ENCODE data around the gene VCAM1.

The VCAM1 gene

GRCh38 chr1:100720751-100721150 lies 1.2 kb downstream of the VCAM1 start:
- POLR2A ChIA-PET (ENCODE audit: low non-redundant PET) = no interaction called here
- CTCF ChIA-PET = no interaction called here
- no peak for TF ChIP-seq CTCF (conservative IDR thresholded peaks at IDR 0.05; ENCODE audit: low read depth)
- H3K27ac ChIP-seq = no peak overlapping the region
- DNase-seq (ENCODE audit: low spot score) = no peak

- no peak for TF ChIP-seq CTCF (conservative IDR thresholded peaks at IDR 0.05; ENCODE audit: low read depth)
- no peak overlapping the region for H3K27ac ChIP-seq
- POLR2A ChIA-PET (ENCODE audit: low non-redundant PET) = no interaction called here
- DNase-seq (ENCODE audit: low spot score) = no peak
- CTCF ChIA-PET = interaction anchor here (0.6 to 0.8 kb wide), 2 partner anchors 64 to 78 kb away, joined by 3 read pairs; no protein-coding TSS in a partner anchor
Measured at GRCh38 chr1:100721526-100722207, 2.1 kb downstream of the VCAM1 start.

- ChIA-PET POLR2A (ENCODE audit: low non-redundant PET) (no interaction called here), CTCF (interaction anchor here (0.8 kb wide), 1 partner anchor 78 kb away, joined by 3 read pairs; no protein-coding TSS in a partner anchor)
- DNase-seq (ENCODE audit: low spot score) = no peak
- TF ChIP-seq CTCF (conservative IDR thresholded peaks at IDR 0.05; ENCODE audit: low read depth) = no peak
- H3K27ac ChIP-seq = no peak overlapping the region
Measured at GRCh38 chr1:100722221-100722620, 2.7 kb downstream of the VCAM1 start.

GRCh38 chr1:100724281-100724680 lies 4.7 kb downstream of the VCAM1 start:
- CTCF ChIA-PET = no interaction called here
- POLR2A ChIA-PET (ENCODE audit: low non-redundant PET) = no interaction called here
- no peak overlapping the region for H3K27ac ChIP-seq
- no peak for DNase-seq (ENCODE audit: low spot score)
- no peak for TF ChIP-seq CTCF (conservative IDR thresholded peaks at IDR 0.05; ENCODE audit: low read depth)

- ChIA-PET CTCF (no interaction called here), POLR2A (ENCODE audit: low non-redundant PET) (no interaction called here)
- no peak overlapping the region for H3K27ac ChIP-seq
- no peak for DNase-seq (ENCODE audit: low spot score)
- no peak for TF ChIP-seq CTCF (conservative IDR thresholded peaks at IDR 0.05; ENCODE audit: low read depth)
Measured at GRCh38 chr1:100730130-100730529, 10.6 kb downstream of the VCAM1 start.

GRCh38 chr1:100731309-100731708 lies 11.8 kb downstream of the VCAM1 start:
- no peak for DNase-seq (ENCODE audit: low spot score)
- no peak for TF ChIP-seq CTCF (conservative IDR thresholded peaks at IDR 0.05; ENCODE audit: low read depth)
- POLR2A ChIA-PET (ENCODE audit: low non-redundant PET) = no interaction called here
- CTCF ChIA-PET = no interaction called here
- H3K27ac ChIP-seq = no peak overlapping the region
